MM.1S (cell line): ENCODE data around the gene GRIK4.

ENCODE experiments used
- DNase-seq: peaks from one replicate; pipeline ENCODE4 v3.0.0-alpha.2; 2015
- H2AFZ ChIP-seq: fragments of 300-600 bp; sonication (generic); 2 replicates; pipeline ENCODE4 v1.6.0; 2016; ENCODE audit warnings: antibody characterized with exemption, low read length
- H3F3A ChIP-seq: fragments of 300-600 bp; sonication (generic); 2 replicates; pipeline ENCODE4 v1.6.1; 2016; ENCODE audit warnings: mild to moderate bottlenecking, antibody characterized with exemption, low read length, moderate library complexity, mixed read lengths; ENCODE audit not compliant: insufficient read depth
- H3K27ac ChIP-seq: fragments of 300-600 bp; sonication (generic); 2 replicates; pipeline ENCODE4 v1.5.1; 2016; ENCODE audit warnings: mild to moderate bottlenecking, low read length
- H3K27me3 ChIP-seq: fragments of 300-600 bp; sonication (generic); replicated peaks from 2 replicates; pipeline ENCODE4 v1.6.0; 2016; ENCODE audit warnings: low read length; ENCODE audit not compliant: insufficient read depth
- H3K36me3 ChIP-seq: fragments of 300-600 bp; sonication (generic); replicated peaks from 2 replicates; pipeline ENCODE4 v1.6.1; 2016; ENCODE audit warnings: mild to moderate bottlenecking, low read length, mixed read lengths; ENCODE audit not compliant: insufficient read depth
- H3K4me1 ChIP-seq: fragments of 300-600 bp; sonication (generic); 2 replicates; pipeline ENCODE4 v1.6.1; 2016; ENCODE audit warnings: low read length, mixed read lengths
- H3K4me2 ChIP-seq: fragments of 300-600 bp; sonication (generic); 2 replicates; pipeline ENCODE4 v1.6.0; 2016; ENCODE audit warnings: low read depth, low read length
- H3K4me3 ChIP-seq: fragments of 300-600 bp; sonication (generic); 2 replicates; pipeline ENCODE4 v1.5.1; 2016; ENCODE audit warnings: low read length, mixed read lengths
- H3K79me2 ChIP-seq: fragments of 300-600 bp; sonication (generic); 2 replicates; pipeline ENCODE4 v1.6.1; 2016; ENCODE audit warnings: mixed run types, low read length, mixed read lengths
- H3K9ac ChIP-seq: fragments of 300-600 bp; sonication (generic); 2 replicates; pipeline ENCODE4 v1.6.1; 2016; ENCODE audit warnings: low read length, mixed read lengths
- H3K9me2 ChIP-seq: fragments of 300-600 bp; sonication (generic); replicated peaks from 2 replicates; pipeline ENCODE4 v1.6.1; 2016; ENCODE audit warnings: mild to moderate bottlenecking, low read length, mixed read lengths; ENCODE audit not compliant: insufficient read depth
- H3K9me3 ChIP-seq: fragments of 300-600 bp; sonication (generic); replicated peaks from 2 replicates; pipeline ENCODE4 v1.6.1; 2016; ENCODE audit warnings: mild to moderate bottlenecking, low read length, mixed read lengths; ENCODE audit not compliant: insufficient read depth
- H4K20me1 ChIP-seq: fragments of 300-600 bp; sonication (generic); 2 replicates; pipeline ENCODE4 v1.6.1; 2016; ENCODE audit warnings: mild to moderate bottlenecking, low read length, moderate library complexity, mixed read lengths; ENCODE audit not compliant: insufficient read depth
- EZH2 ChIP-seq: fragments of 300-600 bp; sonication (generic); optimal IDR thresholded peaks from 2 replicates; pipeline ENCODE3; 2017; ENCODE audit warnings: low read depth, mild to moderate bottlenecking, antibody characterized with exemption, low read length, mixed read lengths
- EZH2phosphoT487 ChIP-seq: fragments of 300-600 bp; sonication (generic); IDR thresholded peaks from 2 replicates; pipeline ENCODE4 v1.6.1; 2018; ENCODE audit warnings: antibody characterized with exemption, low read length
- TF ChIP-seq, protein P1 (sequence below): fragments of 300-600 bp; sonication (generic); IDR thresholded peaks from 2 replicates; pipeline ENCODE4 v1.5.1; 2016; ENCODE audit warnings: antibody characterized with exemption, low read length, mixed read lengths

GRIK4 gene

DNA sequence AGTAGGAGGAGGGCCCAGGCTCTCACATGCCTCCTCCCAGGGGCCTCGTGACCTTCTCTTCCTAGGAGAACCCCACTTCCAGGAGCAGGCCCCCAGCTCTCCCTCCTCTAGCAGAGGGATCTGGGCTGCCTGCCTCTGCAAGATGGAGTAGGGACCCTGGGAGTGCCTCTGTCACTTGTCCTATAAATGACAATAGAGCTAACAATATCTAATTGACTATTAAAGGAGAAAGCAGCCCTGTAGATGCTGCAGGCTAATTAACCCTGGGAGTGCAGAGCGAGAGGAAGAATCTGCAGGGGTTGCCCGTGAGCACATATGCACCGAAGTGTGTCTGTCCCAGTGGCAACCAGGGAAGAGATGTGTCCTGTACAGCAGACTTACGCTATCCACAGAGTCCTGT is 184.4 kb downstream of the GRIK4 start:
- Histone ChIP-seq H3K9ac (no peak overlapping the region), H4K20me1 (no peaks in the 10 kb centered on the region), H3K4me3 (no peak overlapping the region), H3F3A (no peaks in the 10 kb centered on the region), H3K27ac (no peak overlapping the region), H3K9me2 (no peaks in the 10 kb centered on the region), H3K36me3 (no peaks in the 10 kb centered on the region), H3K9me3 (no peaks in the 10 kb centered on the region), H3K79me2 (no peaks in the 10 kb centered on the region), H3K4me2 (no peak overlapping the region), H3K4me1 (peaks cover 5% of the 10 kb centered on the region), H3K27me3 (no peaks in the 10 kb centered on the region), H2AFZ (no peak overlapping the region)
- no peak for DNase-seq
- TF ChIP-seq EZH2 (no peak), EZH2phosphoT487 (no peak)
- TF ChIP-seq, protein P1, sequence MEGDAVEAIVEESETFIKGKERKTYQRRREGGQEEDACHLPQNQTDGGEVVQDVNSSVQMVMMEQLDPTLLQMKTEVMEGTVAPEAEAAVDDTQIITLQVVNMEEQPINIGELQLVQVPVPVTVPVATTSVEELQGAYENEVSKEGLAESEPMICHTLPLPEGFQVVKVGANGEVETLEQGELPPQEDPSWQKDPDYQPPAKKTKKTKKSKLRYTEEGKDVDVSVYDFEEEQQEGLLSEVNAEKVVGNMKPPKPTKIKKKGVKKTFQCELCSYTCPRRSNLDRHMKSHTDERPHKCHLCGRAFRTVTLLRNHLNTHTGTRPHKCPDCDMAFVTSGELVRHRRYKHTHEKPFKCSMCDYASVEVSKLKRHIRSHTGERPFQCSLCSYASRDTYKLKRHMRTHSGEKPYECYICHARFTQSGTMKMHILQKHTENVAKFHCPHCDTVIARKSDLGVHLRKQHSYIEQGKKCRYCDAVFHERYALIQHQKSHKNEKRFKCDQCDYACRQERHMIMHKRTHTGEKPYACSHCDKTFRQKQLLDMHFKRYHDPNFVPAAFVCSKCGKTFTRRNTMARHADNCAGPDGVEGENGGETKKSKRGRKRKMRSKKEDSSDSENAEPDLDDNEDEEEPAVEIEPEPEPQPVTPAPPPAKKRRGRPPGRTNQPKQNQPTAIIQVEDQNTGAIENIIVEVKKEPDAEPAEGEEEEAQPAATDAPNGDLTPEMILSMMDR: no peak

DNA sequence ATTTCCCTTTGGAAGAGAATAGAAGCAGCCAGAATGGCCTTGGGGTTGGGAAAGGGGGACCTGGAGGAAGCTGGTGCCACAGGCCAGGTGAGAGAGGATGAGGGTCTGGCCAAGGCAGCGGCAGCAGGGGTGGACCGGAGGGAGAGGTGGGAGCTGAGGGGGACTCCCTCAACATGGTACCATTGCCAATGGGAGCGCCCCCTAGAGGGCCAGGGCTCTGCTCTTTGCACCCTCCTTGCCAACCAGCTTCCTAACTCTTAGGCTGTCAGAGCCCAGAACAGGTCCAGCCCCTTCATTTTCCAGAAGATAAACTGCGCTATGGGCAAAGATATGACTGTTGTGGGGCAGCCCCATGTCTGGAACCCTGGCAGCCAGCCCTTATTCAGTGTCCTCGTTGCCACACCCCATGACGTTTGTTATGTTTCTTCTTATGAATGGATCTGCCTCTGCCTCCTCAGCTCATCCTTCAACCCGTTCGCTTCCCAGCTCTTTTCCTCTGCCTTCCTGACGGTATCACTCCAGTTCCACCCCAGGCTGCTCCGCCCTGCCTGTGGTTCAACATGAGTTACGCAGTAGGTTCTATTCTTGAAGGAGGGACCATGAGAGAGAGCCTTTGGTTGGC is 185.2 kb downstream of the GRIK4 start:
- H3K79me2 ChIP-seq: no peaks in the 10 kb centered on the region
- no peaks in the 10 kb centered on the region for H3K9me2 ChIP-seq
- no peak for DNase-seq
- H2AFZ ChIP-seq: no peak overlapping the region
- no peak overlapping the region for H3K4me3 ChIP-seq
- H3K27ac ChIP-seq: no peak overlapping the region
- TF ChIP-seq EZH2phosphoT487: no peak
- TF ChIP-seq EZH2: no peak
- TF ChIP-seq, protein P1: peak; percentile 13; the same call in 1 of the 2 replicates
- H4K20me1 ChIP-seq: no peaks in the 10 kb centered on the region
- no peaks in the 10 kb centered on the region for H3K27me3 ChIP-seq
- H3K4me2 ChIP-seq: no peak overlapping the region
- H3K36me3 ChIP-seq: no peaks in the 10 kb centered on the region
- peaks cover 3% of the 10 kb centered on the region for H3K4me1 ChIP-seq
- H3K9ac ChIP-seq: no peak overlapping the region
- H3F3A ChIP-seq: no peaks in the 10 kb centered on the region
- no peaks in the 10 kb centered on the region for H3K9me3 ChIP-seq

DNA sequence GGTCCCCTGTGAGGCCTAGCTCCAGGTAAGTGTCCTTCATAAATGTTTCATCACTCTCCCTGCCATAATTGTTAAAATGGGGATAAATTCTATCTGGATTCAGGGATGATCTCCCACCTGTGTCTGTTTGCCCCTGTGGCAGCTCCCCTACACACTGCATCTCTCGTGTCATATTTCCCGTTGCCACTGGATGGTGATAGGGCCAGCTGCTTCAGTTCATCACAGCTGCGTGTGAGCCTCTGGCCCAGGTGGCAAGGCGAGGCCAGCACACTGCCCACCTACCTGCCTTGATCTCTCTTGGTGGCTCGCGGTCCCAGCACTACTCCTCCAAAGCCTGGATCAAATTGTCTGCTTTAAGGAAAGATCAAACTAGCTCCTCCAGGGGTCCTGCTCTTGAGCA is 187.4 kb downstream of the GRIK4 start:
- Histone ChIP-seq H3K9ac (no peak overlapping the region), H3K36me3 (no peaks in the 10 kb centered on the region), H3F3A (peaks cover 18% of the 10 kb centered on the region), H3K9me3 (no peaks in the 10 kb centered on the region), H4K20me1 (no peaks in the 10 kb centered on the region), H3K27ac (no peak overlapping the region), H3K4me3 (no peak overlapping the region), H3K4me2 (no peak overlapping the region), H3K9me2 (no peaks in the 10 kb centered on the region), H2AFZ (no peak overlapping the region), H3K79me2 (no peaks in the 10 kb centered on the region), H3K27me3 (no peaks in the 10 kb centered on the region), H3K4me1 (peaks cover 22% of the 10 kb centered on the region)
- DNase-seq: no peak
- TF ChIP-seq EZH2: no peak
- TF ChIP-seq EZH2phosphoT487: no peak
- TF ChIP-seq, protein P1: no peak
